Gastrocnemius medialis (tissue), 4 donors: ENCODE data around the gene MRM3. TPM values are rescaled to one million over a fixed set of nuclear protein-coding genes. Genes with fewer than 3 reads are reported as not detected.
A peak's percentile ranks its signal among the peaks of the same experiment; 100 is the strongest.
"Not testable (repeated sequence)": the region's sequence is repeated elsewhere in the genome, so short reads cannot be mapped to it uniquely, and the experiment has no call there.

ENCODE experiments used
- ATAC-seq, 2 donors: fragments of 150-250 bp; one replicate each; pipeline ENCODE4 v1.9.1; 2016
- DNase-seq, 2 donors: peaks; one replicate each; pipeline ENCODE4 v3.0.0-alpha.2; 2019
- H3K27ac ChIP-seq, 4 donors: fragments of 200-600 bp; sonication (generic); 1 replicate in 1 of 4; 2 replicates in 3 of 4; pipeline ENCODE4 v1.5.1; 2016 to 2018; ENCODE audit warnings: mild to moderate bottlenecking in 2 of 4, moderate library complexity in 1 of 4
- H3K27me3 ChIP-seq, 3 donors: fragments of 200-600 bp; sonication (generic) in 2 of 3; 1 replicate in 1 of 3; 2 replicates in 2 of 3; pipeline versions ENCODE4 v1.5.1 to v1.6.0; 2016 to 2019; ENCODE audit warnings: mild to moderate bottlenecking in 1 of 3, moderate library complexity in 1 of 3
- H3K36me3 ChIP-seq, 2 donors: fragments of 200-600 bp; sonication (generic) in 1 of 2; one replicate each; pipeline ENCODE4 v1.5.1; 2017 to 2018
- H3K4me1 ChIP-seq, 2 donors: fragments of 200-600 bp; sonication (generic) in 1 of 2; one replicate each; pipeline ENCODE4 v1.5.1; 2016 to 2017; ENCODE audit warnings: mild to moderate bottlenecking in 2 of 2
- H3K4me3 ChIP-seq, 4 donors: fragments of 200-600 bp; sonication (generic) in 3 of 4; 1 replicate in 1 of 4; 2 replicates in 3 of 4; pipeline ENCODE4 v1.5.1; 2016 to 2019; ENCODE audit warnings: mild to moderate bottlenecking in 2 of 4
- H3K9me3 ChIP-seq, 3 donors: fragments of 200-600 bp; sonication (generic) in 2 of 3; 1 replicate in 1 of 3; 2 replicates in 2 of 3; pipeline ENCODE4 v1.5.1; 2016 to 2019
- CTCF ChIP-seq, 5 experiments: fragments of 450-650 bp in 3 of 5; fragments of 200-600 bp in 2 of 5; sonication (generic) in 2 of 5; IDR thresholded peaks in 4 of 5; conservative IDR thresholded peaks in 1 of 5; 1 replicate in 4 of 5; 2 replicates in 1 of 5; pipeline ENCODE4 v1.5.1; 2016 to 2019; ENCODE audit warnings: antibody characterized with exemption in 5 of 5, mild to moderate bottlenecking in 3 of 5, moderate library complexity in 3 of 5
- POLR2A ChIP-seq, 2 donors: fragments of 450-650 bp; IDR thresholded peaks; one replicate each; pipeline ENCODE4 v1.6.1; 2017; ENCODE audit warnings: antibody characterized with exemption in 2 of 2, mild to moderate bottlenecking in 2 of 2, moderate library complexity in 2 of 2
- in situ Hi-C, 4 donors: fragments of 200-750 bp; cut with MboI; loops; one replicate each; pipeline versions ENCODE4 v1.15.0 to v1.8.0; 2017; ENCODE audit warnings: low sequenced_read_pairs in 4 of 4
- intact Hi-C: fragments of 100-400 bp; cut with DNase I; formaldehyde crosslinking; loops from one replicate; pipeline ENCODE4 v1.15.1; 2023; ENCODE audit warnings: low total_unique reads
- total RNA-seq, 4 donors: library from RNA; depleted of rRNA; stranded (reverse); fragments of >200 nt; gene quantifications; one replicate each; pipeline versions ENCODE4 v1.1.0 to v1.2.3, GENCODE V29; 2016

Gene MRM3
- total RNA-seq, 4 donors from 2014 or later: 24.2 to 58.2 (median 33.0) TPM

GRCh38 chr17:834136-834535 is 52.0 kb downstream of the MRM3 start:
- in situ Hi-C loops: no loop called here
- no peaks in the 10 kb centered on the region for H3K36me3 ChIP-seq
- intact Hi-C loops: no loop called here
- no peak for DNase-seq
- H3K4me3 ChIP-seq: no peak overlapping the region
- peaks cover 16 to 51% of the 10 kb centered on the region in 2 donors for H3K4me1 ChIP-seq
- no peaks in the 10 kb centered on the region for H3K27me3 ChIP-seq
- no peak for ATAC-seq
- H3K9me3 ChIP-seq: no peaks in the 10 kb centered on the region
- peak overlapping the region in 3 of 4 donors; percentile 72 to 84 (median 77) for H3K27ac ChIP-seq
- no peak for TF ChIP-seq CTCF (IDR thresholded peaks at IDR 0.05 in 4 of 5, conservative IDR thresholded peaks at IDR 0.05 in 1 of 5)
- no peak for TF ChIP-seq POLR2A (IDR thresholded peaks at IDR 0.05)

- Histone ChIP-seq H3K27ac (peak overlapping the region; percentile 67 to 84 (median 74)), H3K9me3 (no peaks in the 10 kb centered on the region), H3K36me3 (no peaks in the 10 kb centered on the region), H3K4me3 (peak overlapping the region in 1 of 4 donors; percentile 18), H3K4me1 (peaks cover 16 to 51% of the 10 kb centered on the region in 2 donors), H3K27me3 (no peaks in the 10 kb centered on the region)
- intact Hi-C loops: no loop called here
- TF ChIP-seq POLR2A (IDR thresholded peaks at IDR 0.05): no peak
- TF ChIP-seq CTCF (IDR thresholded peaks at IDR 0.05 in 4 of 5, conservative IDR thresholded peaks at IDR 0.05 in 1 of 5): no peak
- ATAC-seq: peak; percentile 87 to 89
- in situ Hi-C loops: no loop called here
- peak; percentile 52 to 71 for DNase-seq
Measured at GRCh38 chr17:835263-835662, 53.1 kb downstream of the MRM3 start.

GRCh38 chr17:835721-836120 is 53.6 kb downstream of the MRM3 start:
- H3K27me3 ChIP-seq, in situ Hi-C loops, H3K4me3 ChIP-seq, intact Hi-C loops, H3K36me3 ChIP-seq, H3K9me3 ChIP-seq, DNase-seq, ATAC-seq: not testable (repeated sequence)
- Histone ChIP-seq H3K27ac (peak overlapping the region; percentile 67 to 84 (median 74)), H3K4me1 (peaks cover 13 to 47% of the 10 kb centered on the region in 2 donors)

GRCh38 chr17:836151-836550 is 54.0 kb downstream of the MRM3 start:
- ATAC-seq: peak in 1 of 2 donors; percentile 52

GRCh38 chr17:838486-838885 is 56.3 kb downstream of the MRM3 start:
- Histone ChIP-seq H3K36me3 (no peaks in the 10 kb centered on the region), H3K4me1 (peaks cover 20 to 56% of the 10 kb centered on the region in 2 donors), H3K9me3 (no peaks in the 10 kb centered on the region), H3K27ac (peak overlapping the region in 3 of 4 donors; percentile 41 to 77 (median 58)), H3K4me3 (no peak overlapping the region), H3K27me3 (no peaks in the 10 kb centered on the region)
- no peak for TF ChIP-seq CTCF (IDR thresholded peaks at IDR 0.05 in 4 of 5, conservative IDR thresholded peaks at IDR 0.05 in 1 of 5)
- no peak for TF ChIP-seq POLR2A (IDR thresholded peaks at IDR 0.05)
- DNase-seq (no peak), ATAC-seq (no peak)
- in situ Hi-C loops (no loop called here), intact Hi-C loops (no loop called here)

More at GRCh38 chr17:836151-836550, 54.0 kb downstream of the MRM3 start:
- Histone ChIP-seq H3K9me3 (no peaks in the 10 kb centered on the region), H3K36me3 (no peaks in the 10 kb centered on the region), H3K4me1 (peaks cover 11 to 42% of the 10 kb centered on the region in 2 donors), H3K27me3 (no peaks in the 10 kb centered on the region), H3K4me3 (no peak overlapping the region), H3K27ac (peak overlapping the region; percentile 49 to 77 (median 71))
- intact Hi-C loops (no loop called here), in situ Hi-C loops (no loop called here)
- TF ChIP-seq POLR2A (IDR thresholded peaks at IDR 0.05) (no peak), CTCF (IDR thresholded peaks at IDR 0.05 in 4 of 5, conservative IDR thresholded peaks at IDR 0.05 in 1 of 5) (no peak)
- no peak for DNase-seq
